Activated CD8-positive, alpha-beta memory T cell treated with anti-CD3 and anti-CD28 coated beads, Interleukin-2, amount 50 U/mL, for 1 hour (primary cell): ENCODE results near the gene TMEM176B.

Experiments
- DNase-seq: peaks from one replicate; pipeline ENCODE4 v3.0.0-alpha.2; 2020; ENCODE audit errors: extremely low read depth

The TMEM176B gene

GRCh38 chr7:150799741-150800580 lies at the start of gene TMEM176B:
Gene TMEM176B, minus strand, starts transcription at chr7:150800364. Its CDS starts 3,795 bp downstream, at chr7:150796569.
- no peak for DNase-seq

DNA sequence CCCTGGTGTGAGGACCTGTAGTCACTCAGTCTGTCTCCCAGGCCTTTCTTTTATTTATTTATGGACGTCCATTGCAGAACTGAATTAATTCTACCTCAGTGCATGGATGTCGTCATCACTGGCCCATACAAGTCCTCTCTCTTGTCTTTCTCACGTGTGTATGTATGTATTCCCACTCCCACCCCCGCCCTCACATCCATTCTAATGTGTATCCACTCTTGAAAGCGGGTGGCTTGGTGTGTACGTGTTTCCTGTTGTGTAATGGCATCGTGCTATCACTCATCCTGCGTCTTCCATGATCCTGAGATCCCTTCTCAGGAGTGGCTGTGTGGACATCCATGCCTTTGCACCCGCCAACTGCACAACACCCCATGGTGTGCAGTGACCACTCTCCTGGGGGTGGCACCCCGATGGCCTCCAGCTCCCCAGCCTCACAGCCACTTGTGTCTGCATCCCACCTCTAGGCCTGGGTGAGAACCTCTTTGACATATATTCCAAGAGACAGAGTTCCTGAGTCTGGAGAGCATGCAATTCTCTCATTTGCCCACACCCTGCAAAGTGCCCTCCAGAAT lies 49.1 kb upstream of the TMEM176B start:
- no peak for DNase-seq

GRCh38 chr7:150848561-150849115 lies 48.5 kb upstream of the TMEM176B start:
- no peak for DNase-seq

- no peak for DNase-seq
Observed at GRCh38 chr7:150848111-150848510, 47.9 kb upstream of the TMEM176B start.

DNA sequence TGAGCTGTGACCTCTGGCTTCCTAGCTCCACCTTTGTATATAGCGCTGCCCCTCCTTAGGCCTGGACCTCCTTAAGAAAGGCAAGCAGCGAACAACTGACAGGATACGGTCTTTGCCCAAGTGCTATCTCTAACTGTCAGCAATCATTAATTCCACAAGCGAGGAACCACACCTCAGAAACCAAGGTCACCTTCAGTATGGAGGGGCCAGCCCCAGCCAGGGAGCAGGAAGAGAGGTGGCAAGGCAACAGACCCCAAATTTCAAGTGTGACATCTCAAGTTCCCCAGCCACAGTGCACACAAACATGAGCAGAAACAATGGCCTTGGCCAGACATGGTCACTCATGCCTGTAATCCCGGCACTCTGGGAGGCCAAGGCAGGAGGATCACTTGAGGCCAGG lies 47.4 kb upstream of the TMEM176B start:
- DNase-seq = no peak

DNA sequence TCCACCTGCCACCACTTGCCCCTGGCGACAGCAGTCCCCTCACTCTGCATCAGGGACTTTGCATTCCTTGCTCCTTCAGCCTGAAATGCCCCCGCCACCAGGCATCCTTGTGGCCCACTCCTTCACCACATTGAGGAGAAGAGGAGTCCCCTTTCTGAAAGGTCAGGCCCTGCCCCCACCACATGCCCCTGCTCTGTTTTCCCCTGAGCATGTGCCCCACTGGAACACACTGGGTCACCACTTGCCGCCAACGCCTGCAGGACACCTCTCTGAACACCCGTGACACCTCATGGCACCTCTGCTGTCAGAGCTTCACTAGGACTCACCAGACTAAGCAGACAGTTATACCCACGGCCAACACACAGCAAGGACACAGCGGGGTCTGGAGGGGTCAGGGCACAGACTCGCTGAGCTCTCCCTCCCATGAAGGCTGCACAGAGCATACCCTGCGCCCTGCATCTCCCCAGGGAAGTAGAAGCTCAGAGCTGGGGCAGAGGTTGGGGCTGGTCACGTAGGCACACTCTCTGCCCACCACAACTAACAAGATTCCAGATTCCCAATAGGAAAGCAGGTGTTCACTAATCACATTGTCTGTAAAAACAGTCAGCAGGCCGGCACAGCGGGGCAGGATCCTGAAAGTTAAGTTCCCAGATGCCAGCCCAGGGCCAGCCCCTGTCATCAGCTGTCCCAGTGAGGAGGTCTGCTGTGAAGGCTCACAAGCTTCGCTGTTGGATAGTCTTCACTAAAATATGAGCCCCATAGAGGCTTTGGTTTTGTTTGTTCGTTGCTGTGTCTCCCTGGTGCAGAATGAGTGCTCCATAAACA lies 46.3 kb upstream of the TMEM176B start:
- DNase-seq = no peak

GRCh38 chr7:150845421-150845861 lies 45.3 kb upstream of the TMEM176B start:
- DNase-seq = no peak

- DNase-seq = no peak
Observed at GRCh38 chr7:150842716-150843115, 42.6 kb upstream of the TMEM176B start.

- no peak for DNase-seq
Observed at GRCh38 chr7:150842018-150842417, 41.9 kb upstream of the TMEM176B start.

DNA sequence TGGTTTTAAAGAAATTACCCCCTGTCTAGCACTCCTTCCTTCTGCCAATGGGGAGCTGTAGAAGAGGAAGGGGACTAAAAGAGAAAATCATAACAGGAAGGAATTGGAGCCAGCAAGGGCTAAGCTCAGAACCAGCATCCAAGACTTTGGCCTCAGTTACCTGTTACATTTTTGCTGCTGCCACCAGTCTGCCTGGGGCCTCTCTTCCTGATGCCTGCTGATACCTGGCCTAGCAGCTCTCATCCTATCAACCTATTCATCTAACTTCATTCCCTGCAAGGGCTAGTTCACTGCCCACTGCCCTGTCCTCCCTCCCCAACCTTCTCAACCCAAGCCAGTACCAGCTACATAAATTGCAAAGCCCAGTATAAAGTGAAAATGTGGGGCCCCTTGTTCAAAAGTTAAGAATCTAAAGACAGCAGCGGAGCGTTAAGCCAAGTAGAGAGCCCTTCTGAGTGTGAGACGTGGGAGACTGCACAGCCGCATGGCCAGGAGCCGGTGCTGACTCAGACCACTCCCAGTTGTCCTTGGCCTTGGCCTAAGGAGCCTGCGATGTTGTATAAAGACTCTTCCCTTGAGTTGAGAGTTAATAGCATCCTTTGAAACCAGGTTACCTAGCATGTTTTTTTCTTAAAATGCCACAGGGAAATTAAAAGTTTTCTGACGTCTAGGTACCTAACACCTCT lies 38.9 kb upstream of the TMEM176B start:
- DNase-seq = no peak

GRCh38 chr7:150835702-150836280 lies 35.6 kb upstream of the TMEM176B start:
- DNase-seq = no peak

- DNase-seq = no peak
Observed at GRCh38 chr7:150835019-150835418, 34.9 kb upstream of the TMEM176B start.

DNA sequence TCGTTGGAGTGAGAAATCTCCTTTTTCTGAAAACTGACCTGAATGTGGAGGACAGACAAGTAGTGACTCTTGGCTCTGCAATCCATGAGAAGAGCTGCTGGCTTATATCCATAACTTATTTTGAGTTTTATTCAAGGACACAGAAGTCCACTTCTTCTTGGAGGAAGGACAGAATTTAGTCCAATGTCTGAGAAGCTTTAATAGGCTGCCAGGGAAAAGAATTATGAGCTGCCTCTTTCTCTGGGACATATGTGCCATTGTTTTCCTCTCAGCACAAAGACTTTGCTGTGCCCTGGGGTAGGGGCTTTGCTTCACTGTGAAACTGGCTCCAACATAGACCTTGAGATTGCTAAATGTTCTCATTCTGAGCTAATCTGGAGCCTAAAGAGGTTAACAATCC lies 31.7 kb upstream of the TMEM176B start:
- DNase-seq = no peak

DNA sequence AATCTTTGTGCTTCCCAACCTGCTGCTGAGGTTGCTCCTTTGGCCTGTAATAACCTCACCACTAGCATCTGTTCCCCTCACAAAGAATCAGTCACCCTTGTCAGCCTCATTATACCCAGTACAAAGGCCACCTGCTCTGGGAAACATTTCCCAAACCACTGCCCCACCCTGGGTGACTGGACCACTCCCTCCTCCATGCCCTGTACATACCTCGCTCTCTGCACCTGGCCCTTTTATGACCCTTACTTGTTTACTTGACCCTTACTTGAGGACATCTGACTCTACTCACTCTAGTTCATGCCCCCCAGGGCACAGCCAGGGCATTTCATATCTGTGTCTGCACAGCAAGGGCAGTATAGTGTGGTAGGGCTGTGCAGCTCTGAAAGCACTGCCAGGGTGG lies 30.8 kb upstream of the TMEM176B start:
- DNase-seq = no peak

GRCh38 chr7:150829426-150829825 lies 29.3 kb upstream of the TMEM176B start:
- no peak for DNase-seq

- DNase-seq = no peak
Observed at GRCh38 chr7:150828384-150828783, 28.2 kb upstream of the TMEM176B start.

DNA sequence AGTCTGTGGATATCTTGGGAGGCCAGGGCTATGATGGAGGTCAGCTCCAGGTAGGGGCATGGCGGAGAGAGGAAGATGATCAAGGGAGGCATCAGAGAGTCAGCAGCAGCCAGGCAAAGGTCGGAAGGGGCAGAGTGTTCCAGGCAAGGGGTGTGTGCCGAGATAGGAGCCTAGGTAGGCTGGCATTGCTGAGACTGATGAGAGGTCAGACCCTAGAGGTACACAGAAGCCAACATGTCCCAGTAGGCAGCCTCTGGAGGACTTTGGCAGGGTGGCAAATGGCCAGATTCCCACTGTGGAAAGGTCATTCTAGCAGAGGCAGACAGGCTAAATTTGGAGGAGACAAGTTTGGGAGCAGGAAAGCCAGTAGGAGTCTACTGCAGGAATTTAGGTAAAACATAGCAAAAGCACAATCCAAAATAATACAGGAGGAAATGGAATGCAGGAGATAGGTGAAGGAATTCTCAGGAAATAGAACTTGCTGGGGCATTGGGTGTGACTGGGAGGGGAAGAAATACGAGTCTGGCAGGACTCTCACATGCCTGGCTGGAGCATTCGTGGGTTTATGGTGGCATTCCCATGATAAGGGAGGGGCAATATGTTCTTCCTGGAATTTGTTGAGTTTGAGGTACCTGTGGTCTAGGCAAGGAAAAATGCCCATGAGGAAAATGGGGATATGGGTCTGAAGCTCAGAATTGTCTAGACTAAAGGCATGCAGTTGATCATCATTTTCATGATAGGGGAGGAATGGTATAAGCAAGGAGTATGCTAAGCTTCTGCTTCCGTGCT lies 26.1 kb upstream of the TMEM176B start:
- no peak for DNase-seq

DNA sequence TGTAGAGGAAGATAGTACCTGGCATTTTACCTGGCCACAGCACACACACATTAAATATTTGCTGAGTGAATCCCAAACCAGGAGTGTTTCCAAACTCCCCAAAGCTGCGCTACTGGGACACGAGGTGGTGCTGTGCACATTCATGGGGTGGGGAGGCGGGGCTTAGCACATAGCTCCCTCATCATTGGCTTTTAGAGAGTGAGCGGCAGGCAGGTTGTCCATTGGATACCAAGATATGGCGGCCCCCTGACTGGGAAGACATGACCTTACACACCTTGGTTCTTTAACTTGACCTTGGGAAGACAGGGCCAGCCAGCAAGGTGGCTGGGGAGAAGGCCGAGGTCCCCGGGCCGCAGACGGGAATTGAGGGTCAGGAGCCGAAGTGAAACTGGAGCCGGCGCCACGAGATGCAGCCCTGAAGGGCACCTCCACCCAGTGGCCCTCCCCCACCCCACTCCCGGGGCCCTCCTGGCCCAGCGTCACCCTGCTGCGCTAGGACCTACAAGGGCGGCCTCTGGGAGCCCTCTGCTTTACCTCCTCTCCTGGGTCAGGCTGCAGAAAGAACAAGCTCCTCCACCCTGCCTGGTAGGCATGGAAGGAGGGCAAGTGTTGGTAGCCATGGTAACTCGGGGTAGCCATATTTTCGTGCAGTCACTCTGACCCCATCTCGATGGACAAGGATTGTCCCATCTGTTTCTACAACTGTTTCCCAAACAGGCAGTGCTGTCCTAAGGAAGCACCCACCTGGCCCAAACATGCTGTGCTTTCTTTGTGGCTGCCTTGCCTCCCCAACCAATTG lies 24.4 kb upstream of the TMEM176B start:
- no peak for DNase-seq

DNA sequence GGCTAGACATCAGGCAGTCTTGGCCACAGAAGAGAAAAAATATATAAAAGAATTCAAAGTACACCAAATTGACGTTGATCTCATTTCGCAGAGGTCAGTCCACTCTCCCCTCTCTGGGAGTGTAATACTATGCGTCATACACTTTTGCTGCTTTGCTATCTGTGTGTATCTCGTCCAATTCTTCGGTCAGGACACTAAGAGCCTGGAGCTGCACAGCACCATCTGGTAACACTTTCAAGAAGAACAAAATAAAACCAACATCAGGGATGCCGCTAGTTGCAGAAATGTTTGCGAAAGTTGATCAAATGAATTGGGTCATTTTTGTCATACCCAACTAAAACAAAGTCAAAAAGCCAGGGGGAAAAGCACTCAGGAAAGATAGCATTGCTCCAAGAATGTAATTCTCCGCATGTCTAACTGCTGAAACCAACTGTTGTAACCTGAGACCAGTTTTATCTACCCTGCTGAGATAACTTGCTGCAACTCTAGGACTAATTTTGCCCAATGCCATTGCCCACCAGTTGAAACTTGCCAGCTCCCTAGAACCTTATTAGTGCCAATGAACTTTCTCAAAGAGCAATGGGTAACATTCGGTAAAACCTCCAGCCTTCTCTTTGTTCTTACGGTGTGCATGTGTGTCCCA lies 23.4 kb upstream of the TMEM176B start:
- no peak for DNase-seq
